ENCODE measurements around the gene SH2D3C.

DNA sequence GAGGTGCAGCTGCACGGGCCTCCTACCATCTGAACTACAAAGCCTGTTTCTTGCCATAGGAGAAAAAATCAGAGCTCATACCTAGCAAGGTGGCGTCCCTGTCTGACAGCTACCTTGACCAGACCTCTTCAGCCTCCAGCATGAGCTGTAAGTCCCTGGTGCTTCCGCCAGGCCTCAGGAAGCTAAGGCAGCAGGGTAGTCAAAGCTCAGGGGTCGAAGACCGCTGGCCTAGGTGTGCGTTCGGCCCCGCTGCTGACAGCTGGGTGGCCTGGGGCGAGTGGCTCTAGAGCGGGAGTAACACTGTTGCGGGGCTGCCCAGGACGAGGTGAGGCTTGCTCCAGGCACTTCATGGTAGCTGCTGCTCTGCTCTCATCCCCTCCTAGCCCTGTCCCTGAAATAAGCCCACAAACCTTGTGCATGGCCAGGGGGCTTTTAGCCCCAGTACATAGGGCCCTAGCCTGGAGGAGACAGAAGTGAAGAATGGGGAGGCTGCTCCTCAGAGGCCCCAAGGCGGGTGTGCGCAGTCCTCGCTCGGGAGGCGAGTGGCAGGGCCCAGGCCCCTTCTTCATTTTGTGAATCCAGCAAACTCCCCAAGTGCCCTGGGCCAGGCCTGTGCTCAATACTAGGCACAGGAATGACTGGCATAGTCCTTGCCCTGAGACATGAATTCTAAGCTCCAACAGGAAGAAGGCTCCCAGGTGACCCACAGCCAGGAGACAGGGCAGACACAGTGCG, 48.8 kb downstream of the SH2D3C start:
- TF ChIP-seq CTCF (IDR thresholded peaks at IDR 0.05) = no peak
- TF ChIP-seq EP300 (IDR thresholded peaks at IDR 0.05) = no peak
- no peak for TF ChIP-seq POLR2AphosphoS5 (IDR thresholded peaks at IDR 0.05)
- no peak for TF ChIP-seq POLR2A (IDR thresholded peaks at IDR 0.05)
